SK-N-SH treated with all-trans-retinoic acid at 6 μM for 48 hours (cell line): ENCODE results near the gene RUNX3.

Experiments
- ATAC-seq: fragments of 200-7000 bp; cut with Tn5 transposase; 3 replicates; pipeline ENCODE4 v1.9.1; 2020; ENCODE audit warnings: mild to moderate bottlenecking, moderate library complexity
- ARNTL ChIP-seq: fragments of 450-650 bp; formaldehyde crosslinking; IDR thresholded peaks from 2 replicates; pipeline ENCODE4 v1.5.0; 2020; ENCODE audit warnings: low read depth, mild to moderate bottlenecking, moderate library complexity, borderline replicate concordance
- BACH2 ChIP-seq: fragments of 250-450 bp; sonication (Bioruptor Pico); IDR thresholded peaks from 2 replicates; pipeline ENCODE4 v1.9.0; 2021; ENCODE audit warnings: mild to moderate bottlenecking, borderline replicate concordance
- CSDC2 ChIP-seq: fragments of 250-450 bp; sonication (Bioruptor Pico); IDR thresholded peaks from 2 replicates; pipeline ENCODE4 v1.5.0; 2020; ENCODE audit warnings: mild to moderate bottlenecking, moderate library complexity
- CSRNP3 ChIP-seq: fragments of 250-450 bp; sonication (Bioruptor Pico); IDR thresholded peaks from 2 replicates; pipeline ENCODE4 v1.5.1; 2021; ENCODE audit warnings: mild to moderate bottlenecking, moderate library complexity
- GLIS3 ChIP-seq: fragments of 250-450 bp; sonication (Bioruptor Pico); IDR thresholded peaks from 2 replicates; pipeline ENCODE4 v1.5.0; 2020; ENCODE audit warnings: mild to moderate bottlenecking, moderate library complexity
- ISL1 ChIP-seq: fragments of 250-450 bp; sonication (Bioruptor Pico); IDR thresholded peaks from 2 replicates; pipeline ENCODE4 v2.1.2; 2022; ENCODE audit warnings: mild to moderate bottlenecking, moderate library complexity
- OSR1 ChIP-seq: fragments of 250-450 bp; sonication (Bioruptor Pico); IDR thresholded peaks from 2 replicates; pipeline ENCODE4 v1.8.0; 2022; ENCODE audit warnings: moderate library complexity, mild to moderate bottlenecking, inconsistent platforms
- PPARA ChIP-seq: fragments of 250-450 bp; sonication (Bioruptor Pico); IDR thresholded peaks from 2 replicates; pipeline ENCODE4 v1.5.0; 2020; ENCODE audit warnings: mild to moderate bottlenecking, borderline replicate concordance
- SNAI2 ChIP-seq: fragments of 250-450 bp; sonication (Bioruptor Pico); IDR thresholded peaks from 2 replicates; pipeline ENCODE4 v1.5.0; 2020; ENCODE audit warnings: mild to moderate bottlenecking, moderate library complexity
- TCF4 ChIP-seq: fragments of 250-450 bp; sonication (Bioruptor Pico); IDR thresholded peaks from 2 replicates; pipeline ENCODE4 v1.8.0; 2021; ENCODE audit warnings: mild to moderate bottlenecking, moderate library complexity, borderline replicate concordance
- TOX ChIP-seq: fragments of 250-450 bp; sonication (Bioruptor Pico); IDR thresholded peaks from 2 replicates; pipeline ENCODE4 v1.8.0; 2021; ENCODE audit warnings: mild to moderate bottlenecking, moderate library complexity, borderline replicate concordance
- ZC3H10 ChIP-seq: fragments of 250-450 bp; sonication (Bioruptor Pico); IDR thresholded peaks from 2 replicates; pipeline ENCODE4 v1.5.1; 2021; ENCODE audit warnings: mild to moderate bottlenecking, moderate library complexity
- ZFP3 ChIP-seq: fragments of 250-450 bp; sonication (Bioruptor Pico); IDR thresholded peaks from 2 replicates; pipeline ENCODE4 v1.5.0; 2020; ENCODE audit warnings: mild to moderate bottlenecking, moderate library complexity
- ZFP30 ChIP-seq: fragments of 450-650 bp; formaldehyde crosslinking; IDR thresholded peaks from 2 replicates; pipeline ENCODE4 v1.5.0; 2022; ENCODE audit warnings: mild to moderate bottlenecking, moderate library complexity
- ZNF565 ChIP-seq: fragments of 450-650 bp; formaldehyde crosslinking; conservative IDR thresholded peaks from 2 replicates; pipeline ENCODE4 v1.5.0; 2020; ENCODE audit warnings: low read depth, mild to moderate bottlenecking, moderate library complexity
- ZNF70 ChIP-seq: fragments of 450-650 bp; formaldehyde crosslinking; IDR thresholded peaks from 2 replicates; pipeline ENCODE4 v1.5.0; 2020; ENCODE audit warnings: mild to moderate bottlenecking, moderate library complexity
- ZNF8 ChIP-seq: fragments of 450-650 bp; formaldehyde crosslinking; IDR thresholded peaks from 2 replicates; pipeline ENCODE4 v1.5.0; 2020; ENCODE audit warnings: mild to moderate bottlenecking, moderate library complexity
- TF ChIP-seq, protein P1 (sequence below): fragments of 250-450 bp; sonication (Bioruptor Pico); IDR thresholded peaks from 2 replicates; pipeline ENCODE4 v1.5.1; 2020; ENCODE audit warnings: low read depth, mild to moderate bottlenecking, moderate library complexity
- TF ChIP-seq, protein P2 (sequence below): fragments of 250-450 bp; sonication (Bioruptor Pico); IDR thresholded peaks from 2 replicates; pipeline ENCODE4 v1.8.0; 2021; ENCODE audit warnings: low read depth, mild to moderate bottlenecking, moderate library complexity, borderline replicate concordance
- TF ChIP-seq, protein P3 (sequence below): fragments of 250-450 bp; sonication (Bioruptor Pico); IDR thresholded peaks from 2 replicates; pipeline ENCODE4 v1.8.0; 2020; ENCODE audit warnings: mild to moderate bottlenecking, moderate library complexity, borderline replicate concordance
- TF ChIP-seq, protein P4 (sequence below): fragments of 250-450 bp; sonication (Bioruptor Pico); IDR thresholded peaks from 2 replicates; pipeline ENCODE4 v1.5.0; 2020; ENCODE audit warnings: mild to moderate bottlenecking, moderate library complexity

The RUNX3 gene

GRCh38 chr1:24933468-24933867, 3.4 kb upstream of the RUNX3 start:
- TF ChIP-seq ZNF565 (no peak), CSDC2 (CRISPR knock-in tag) (no peak), GLIS3 (no peak), ZC3H10 (CRISPR knock-in tag) (no peak), ZFP30 (no peak), ARNTL (no peak)
- TF ChIP-seq, protein P1, sequence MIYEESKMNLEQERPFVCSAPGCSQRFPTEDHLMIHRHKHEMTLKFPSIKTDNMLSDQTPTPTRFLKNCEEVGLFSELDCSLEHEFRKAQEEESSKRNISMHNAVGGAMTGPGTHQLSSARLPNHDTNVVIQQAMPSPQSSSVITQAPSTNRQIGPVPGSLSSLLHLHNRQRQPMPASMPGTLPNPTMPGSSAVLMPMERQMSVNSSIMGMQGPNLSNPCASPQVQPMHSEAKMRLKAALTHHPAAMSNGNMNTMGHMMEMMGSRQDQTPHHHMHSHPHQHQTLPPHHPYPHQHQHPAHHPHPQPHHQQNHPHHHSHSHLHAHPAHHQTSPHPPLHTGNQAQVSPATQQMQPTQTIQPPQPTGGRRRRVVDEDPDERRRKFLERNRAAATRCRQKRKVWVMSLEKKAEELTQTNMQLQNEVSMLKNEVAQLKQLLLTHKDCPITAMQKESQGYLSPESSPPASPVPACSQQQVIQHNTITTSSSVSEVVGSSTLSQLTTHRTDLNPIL = no peak
- TF ChIP-seq, protein P2, sequence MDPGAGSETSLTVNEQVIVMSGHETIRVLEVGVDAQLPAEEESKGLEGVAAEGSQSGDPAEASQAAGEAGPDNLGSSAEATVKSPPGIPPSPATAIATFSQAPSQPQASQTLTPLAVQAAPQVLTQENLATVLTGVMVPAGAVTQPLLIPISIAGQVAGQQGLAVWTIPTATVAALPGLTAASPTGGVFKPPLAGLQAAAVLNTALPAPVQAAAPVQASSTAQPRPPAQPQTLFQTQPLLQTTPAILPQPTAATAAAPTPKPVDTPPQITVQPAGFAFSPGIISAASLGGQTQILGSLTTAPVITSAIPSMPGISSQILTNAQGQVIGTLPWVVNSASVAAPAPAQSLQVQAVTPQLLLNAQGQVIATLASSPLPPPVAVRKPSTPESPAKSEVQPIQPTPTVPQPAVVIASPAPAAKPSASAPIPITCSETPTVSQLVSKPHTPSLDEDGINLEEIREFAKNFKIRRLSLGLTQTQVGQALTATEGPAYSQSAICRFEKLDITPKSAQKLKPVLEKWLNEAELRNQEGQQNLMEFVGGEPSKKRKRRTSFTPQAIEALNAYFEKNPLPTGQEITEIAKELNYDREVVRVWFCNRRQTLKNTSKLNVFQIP (CRISPR knock-in tag) = no peak
- ATAC-seq = no peak

DNA sequence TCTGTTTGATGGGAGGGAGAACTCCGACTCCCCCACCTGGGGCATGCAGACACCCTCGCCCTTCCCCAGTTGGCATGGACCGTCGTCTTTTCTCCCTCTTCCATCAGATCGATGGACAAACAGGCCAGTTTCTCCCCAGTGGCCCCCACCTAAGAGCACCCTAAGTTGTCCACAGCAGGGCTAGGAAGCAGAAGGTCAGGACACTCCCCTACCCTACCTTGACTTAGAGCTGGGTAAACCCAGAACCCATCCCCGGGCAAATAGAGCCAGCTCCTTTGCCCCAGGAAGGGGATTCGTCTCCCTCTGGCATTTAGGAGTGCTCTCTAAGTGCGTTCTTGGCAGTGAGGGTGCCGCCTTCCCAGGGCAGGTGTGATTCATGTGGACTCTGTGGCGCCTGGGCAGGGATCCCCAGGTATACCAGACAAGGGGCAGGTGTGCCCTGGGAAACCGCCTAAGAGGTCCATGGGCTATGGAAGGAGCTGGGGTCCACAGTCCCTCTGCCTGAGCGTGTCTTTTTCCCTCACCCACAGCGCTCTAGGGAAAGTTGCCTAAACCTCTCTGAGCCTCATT, 2.7 kb upstream of the RUNX3 start:
- no peak for ATAC-seq
- TF ChIP-seq ZNF565 (no peak), CSRNP3 (CRISPR knock-in tag) (no peak), SNAI2 (no peak), TCF4 (no peak), ISL1 (CRISPR knock-in tag) (no peak), TOX (CRISPR knock-in tag) (no peak), ZNF8 (CRISPR knock-in tag) (no peak), BACH2 (no peak), ZC3H10 (CRISPR knock-in tag) (no peak), GLIS3 (no peak), ZFP3 (no peak), PPARA (CRISPR knock-in tag) (no peak), ZFP30 (no peak), CSDC2 (CRISPR knock-in tag) (no peak), ZNF70 (no peak), OSR1 (CRISPR knock-in tag) (no peak)
- TF ChIP-seq, protein P2 (CRISPR knock-in tag) = no peak
- TF ChIP-seq, protein P3, sequence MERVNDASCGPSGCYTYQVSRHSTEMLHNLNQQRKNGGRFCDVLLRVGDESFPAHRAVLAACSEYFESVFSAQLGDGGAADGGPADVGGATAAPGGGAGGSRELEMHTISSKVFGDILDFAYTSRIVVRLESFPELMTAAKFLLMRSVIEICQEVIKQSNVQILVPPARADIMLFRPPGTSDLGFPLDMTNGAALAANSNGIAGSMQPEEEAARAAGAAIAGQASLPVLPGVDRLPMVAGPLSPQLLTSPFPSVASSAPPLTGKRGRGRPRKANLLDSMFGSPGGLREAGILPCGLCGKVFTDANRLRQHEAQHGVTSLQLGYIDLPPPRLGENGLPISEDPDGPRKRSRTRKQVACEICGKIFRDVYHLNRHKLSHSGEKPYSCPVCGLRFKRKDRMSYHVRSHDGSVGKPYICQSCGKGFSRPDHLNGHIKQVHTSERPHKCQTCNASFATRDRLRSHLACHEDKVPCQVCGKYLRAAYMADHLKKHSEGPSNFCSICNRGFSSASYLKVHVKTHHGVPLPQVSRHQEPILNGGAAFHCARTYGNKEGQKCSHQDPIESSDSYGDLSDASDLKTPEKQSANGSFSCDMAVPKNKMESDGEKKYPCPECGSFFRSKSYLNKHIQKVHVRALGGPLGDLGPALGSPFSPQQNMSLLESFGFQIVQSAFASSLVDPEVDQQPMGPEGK (CRISPR knock-in tag) = no peak
- TF ChIP-seq, protein P1 = no peak
- TF ChIP-seq, protein P4, sequence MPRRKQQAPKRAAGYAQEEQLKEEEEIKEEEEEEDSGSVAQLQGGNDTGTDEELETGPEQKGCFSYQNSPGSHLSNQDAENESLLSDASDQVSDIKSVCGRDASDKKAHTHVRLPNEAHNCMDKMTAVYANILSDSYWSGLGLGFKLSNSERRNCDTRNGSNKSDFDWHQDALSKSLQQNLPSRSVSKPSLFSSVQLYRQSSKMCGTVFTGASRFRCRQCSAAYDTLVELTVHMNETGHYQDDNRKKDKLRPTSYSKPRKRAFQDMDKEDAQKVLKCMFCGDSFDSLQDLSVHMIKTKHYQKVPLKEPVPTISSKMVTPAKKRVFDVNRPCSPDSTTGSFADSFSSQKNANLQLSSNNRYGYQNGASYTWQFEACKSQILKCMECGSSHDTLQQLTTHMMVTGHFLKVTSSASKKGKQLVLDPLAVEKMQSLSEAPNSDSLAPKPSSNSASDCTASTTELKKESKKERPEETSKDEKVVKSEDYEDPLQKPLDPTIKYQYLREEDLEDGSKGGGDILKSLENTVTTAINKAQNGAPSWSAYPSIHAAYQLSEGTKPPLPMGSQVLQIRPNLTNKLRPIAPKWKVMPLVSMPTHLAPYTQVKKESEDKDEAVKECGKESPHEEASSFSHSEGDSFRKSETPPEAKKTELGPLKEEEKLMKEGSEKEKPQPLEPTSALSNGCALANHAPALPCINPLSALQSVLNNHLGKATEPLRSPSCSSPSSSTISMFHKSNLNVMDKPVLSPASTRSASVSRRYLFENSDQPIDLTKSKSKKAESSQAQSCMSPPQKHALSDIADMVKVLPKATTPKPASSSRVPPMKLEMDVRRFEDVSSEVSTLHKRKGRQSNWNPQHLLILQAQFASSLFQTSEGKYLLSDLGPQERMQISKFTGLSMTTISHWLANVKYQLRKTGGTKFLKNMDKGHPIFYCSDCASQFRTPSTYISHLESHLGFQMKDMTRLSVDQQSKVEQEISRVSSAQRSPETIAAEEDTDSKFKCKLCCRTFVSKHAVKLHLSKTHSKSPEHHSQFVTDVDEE (CRISPR knock-in tag) = no peak
